Endothelial cell of umbilical vein (primary cell): ENCODE measurements around the gene GPRIN1. TPM values are rescaled to one million over a fixed set of nuclear protein-coding genes. Genes with fewer than 3 reads are reported as not detected.
A peak's percentile ranks its signal among the peaks of the same experiment; 100 is the strongest.

Experiments used
- BruUV-seq: library from RNA; stranded (reverse); fragments of 400-500 nt; replicated peaks from 2 replicates; lab custom pipeline; 2021; lab: Mats Ljungman, UMichigan
- CTCF ChIA-PET: fragments of 300-600, 350-600 bp; sonication (Branson Sonifier 250); formaldehyde crosslinking; loops from one replicate; lab custom pipeline; 2021; ENCODE audit warnings: antibody characterized with exemption, inconsistent platforms; lab: Charles Lee
- POLR2A ChIA-PET: fragments of 300-600, 350-600 bp; sonication (Branson Sonifier 250); formaldehyde crosslinking; loops from one replicate; lab custom pipeline; 2021; ENCODE audit warnings: antibody characterized with exemption, inconsistent platforms; lab: Charles Lee
- DNase-seq: peaks from one replicate; pipeline ENCODE4 v3.0.0-alpha.2; 2011; ENCODE audit warnings: low read depth, low spot score
- FAIRE-seq: peaks from 2 replicates; lab custom pipeline; 2011; peaks lifted over from hg19 to GRCh38; lab: Jason Lieb, UNC
- H2AFZ ChIP-seq: 2 replicates; pipeline ENCODE4 v1.6.0; 2012; ENCODE audit warnings: low read depth, low read length, control low read depth, inconsistent platforms
- H3K27ac ChIP-seq: 2 replicates; pipeline ENCODE4 v1.5.1; 2011; ENCODE audit warnings: low read depth, mild to moderate bottlenecking, control low read depth, low read length, moderate library complexity; ENCODE audit not compliant: insufficient read depth
- H3K27me3 ChIP-seq, 2 experiments: 2 replicates each; pipeline versions ENCODE4 v1.6.0 to v1.6.1; 2011; ENCODE audit warnings: low read length in 2 of 2, mixed read lengths in 1 of 2; ENCODE audit not compliant: control insufficient read depth in 2 of 2, insufficient read depth in 2 of 2
- H3K36me3 ChIP-seq, 2 experiments: 2 replicates in 1 of 2; 3 replicates in 1 of 2; pipeline ENCODE4 v1.5.1; 2011; ENCODE audit warnings: low read length in 2 of 2, mild to moderate bottlenecking in 1 of 2, moderate library complexity in 1 of 2; ENCODE audit not compliant: control insufficient read depth in 2 of 2, insufficient read depth in 2 of 2; ENCODE audit errors: extremely low read depth in 1 of 2
- H3K4me1 ChIP-seq: 3 replicates; pipeline ENCODE4 v1.5.1; 2011; ENCODE audit warnings: mild to moderate bottlenecking, low read length; ENCODE audit not compliant: control insufficient read depth, insufficient read depth; ENCODE audit errors: extremely low read depth
- H3K4me2 ChIP-seq: 2 replicates; pipeline ENCODE4 v1.6.1; 2011; ENCODE audit warnings: low read length, control low read depth, mixed read lengths; ENCODE audit not compliant: insufficient read depth
- H3K4me3 ChIP-seq, 3 experiments: fragments of 200-600 bp in 1 of 3; sonication (generic), shearing (Covaris generic) in 1 of 3; replicated peaks in 1 of 3; 2 replicates each; pipeline ENCODE4 v1.5.1; 2011 to 2016; ENCODE audit warnings: control low read depth in 3 of 3, low read length in 3 of 3, mild to moderate bottlenecking in 2 of 3, inconsistent platforms in 1 of 3, low read depth in 1 of 3, moderate library complexity in 1 of 3; ENCODE audit not compliant: insufficient read depth in 1 of 3
- H3K79me2 ChIP-seq: 2 replicates; pipeline ENCODE4 v1.6.0; 2012; ENCODE audit warnings: low read length, inconsistent platforms; ENCODE audit not compliant: control insufficient read depth, insufficient read depth
- H3K9ac ChIP-seq: replicated peaks from 2 replicates; pipeline ENCODE3; 2011; ENCODE audit warnings: low read length, control low read depth; ENCODE audit not compliant: insufficient read depth; ENCODE audit errors: extremely low read depth
- H3K9me1 ChIP-seq: replicated peaks from 3 replicates; pipeline ENCODE4 v1.6.0; 2011; ENCODE audit warnings: mild to moderate bottlenecking, low read length; ENCODE audit not compliant: control insufficient read depth, insufficient read depth; ENCODE audit errors: extremely low read depth
- H3K9me3 ChIP-seq: replicated peaks from 2 replicates; pipeline ENCODE4 v1.5.1; 2012; ENCODE audit warnings: low read length, inconsistent platforms; ENCODE audit not compliant: control insufficient read depth, insufficient read depth
- H4K20me1 ChIP-seq: replicated peaks from 2 replicates; pipeline ENCODE3; 2011; ENCODE audit warnings: mild to moderate bottlenecking, low read length; ENCODE audit not compliant: control insufficient read depth, insufficient read depth; ENCODE audit errors: extremely low read depth
- EZH2 ChIP-seq: IDR thresholded peaks from 2 replicates; pipeline ENCODE4 v1.6.1; 2012; ENCODE audit warnings: borderline replicate concordance, low read depth, mild to moderate bottlenecking, moderate library complexity, low read length, inconsistent platforms; ENCODE audit not compliant: severe bottlenecking
- FOS ChIP-seq: IDR thresholded peaks from 2 replicates; pipeline ENCODE4 v1.6.1; 2011; ENCODE audit warnings: mild to moderate bottlenecking, low read length, moderate library complexity, borderline replicate concordance; ENCODE audit not compliant: insufficient read depth
- GATA2 ChIP-seq: IDR thresholded peaks from 2 replicates; pipeline ENCODE4 v1.7.0; 2011; ENCODE audit warnings: low read depth, mild to moderate bottlenecking, moderate library complexity, mixed read lengths, low read length; ENCODE audit not compliant: insufficient read length, insufficient read depth
- JUN ChIP-seq: IDR thresholded peaks from 2 replicates; pipeline ENCODE4 v1.6.1; 2011; ENCODE audit warnings: borderline replicate concordance, low read depth; ENCODE audit not compliant: insufficient read length, insufficient read depth
- MYC ChIP-seq: IDR thresholded peaks from one replicate; pipeline ENCODE4 v1.6.1; 2011; ENCODE audit warnings: mild to moderate bottlenecking, low read depth, low read length
- POLR2A ChIP-seq: IDR thresholded peaks from 2 replicates; pipeline ENCODE4 v1.6.1; 2012; ENCODE audit warnings: low read depth, mild to moderate bottlenecking, control low read depth, low read length
- POLR2AphosphoS5 ChIP-seq: IDR thresholded peaks from 2 replicates; pipeline ENCODE4 v1.6.1; 2012; ENCODE audit warnings: low read depth, mild to moderate bottlenecking, control low read depth, low read length, moderate library complexity; ENCODE audit not compliant: insufficient read depth
- dilution Hi-C: fragments of 300-500 bp; cut with MboI; formaldehyde crosslinking; loops from one replicate; pipeline ENCODE4 v1.15.0; 2019; ENCODE audit warnings: low sequenced_read_pairs; ENCODE audit not compliant: extremely low pct_ligation_motif_present
- intact Hi-C: fragments of 100-400 bp; cut with micrococcal nuclease; formaldehyde crosslinking; loops from one replicate; pipeline ENCODE4 v1.10.0; 2022
- polyA plus RNA-seq, 4 experiments: library from polyadenylated mRNA; depleted of rRNA in 3 of 4; stranded (reverse) in 3 of 4; unstranded in 1 of 4; fragments of >200 nt; gene quantifications; 2 replicates each; pipeline versions ENCODE4 v1.2.1 to v1.2.3, GENCODE V29; 2011 to 2012; ENCODE audit warnings: missing spikeins in 1 of 4
- total RNA-seq: library from RNA; stranded (reverse); gene quantifications from 2 replicates; pipeline ENCODE4 v1.2.3, GENCODE V29; 2021
- TF ChIP-seq, protein P1 (sequence below), 2 donors: IDR thresholded peaks; 1 replicate in 1 of 2; 2 replicates in 1 of 2; pipeline ENCODE4 v1.5.1; 2011; ENCODE audit warnings: low read length in 2 of 2, mild to moderate bottlenecking in 2 of 2, moderate library complexity in 2 of 2, control low read depth in 1 of 2, inconsistent platforms in 1 of 2, low read depth in 1 of 2; ENCODE audit not compliant: insufficient read depth in 1 of 2; ENCODE audit errors: extremely low read depth in 1 of 2
- TF ChIP-seq, protein P2 (sequence below): IDR thresholded peaks from 2 replicates; pipeline ENCODE4 v1.6.1; 2011; ENCODE audit not compliant: insufficient read depth, insufficient read length

Gene GPRIN1
- total and polyA plus RNA-seq, 2 donors (not counting 3 experiments of a cell fraction or from before 2014, with no cell fraction given): 2.4 to 10.4 TPM

DNA sequence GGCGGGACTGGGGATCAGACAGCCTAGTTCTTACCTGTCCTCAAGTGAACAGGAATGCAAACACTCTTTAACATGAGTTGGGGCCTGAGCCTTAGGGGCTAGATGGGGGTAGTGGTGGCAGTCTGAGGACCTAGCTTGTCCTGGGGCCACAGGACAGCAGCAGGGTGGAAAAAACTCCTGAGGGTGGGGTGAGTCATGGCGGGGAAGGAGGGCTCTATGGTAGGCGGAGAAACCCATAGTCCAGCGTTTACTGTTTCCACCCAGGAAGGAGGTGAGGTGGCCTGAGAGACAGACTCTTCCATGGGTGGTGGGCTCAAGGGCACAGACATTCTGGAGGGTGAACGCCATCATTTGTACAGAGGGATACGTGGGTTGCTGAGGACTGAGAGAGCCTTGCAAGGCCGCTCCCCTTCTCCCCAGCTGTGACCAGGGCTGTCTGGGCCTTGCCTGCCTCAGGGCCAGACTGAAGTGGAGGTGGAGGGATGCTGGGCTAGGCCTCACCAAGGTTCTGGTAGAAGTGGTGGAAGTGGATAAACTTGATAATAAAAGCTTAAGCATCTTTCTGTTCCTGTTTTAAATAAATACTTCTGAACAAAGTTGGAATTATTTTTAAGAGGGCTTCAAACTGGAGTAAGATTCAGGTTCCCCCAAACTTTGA is 36.2 kb upstream of the GPRIN1 start:
- Histone ChIP-seq H2AFZ (peak overlapping the region; percentile 62), H4K20me1 (no peaks in the 10 kb centered on the region), H3K4me2 (no peak overlapping the region), H3K79me2 (peaks cover 9% of the 10 kb centered on the region), H3K36me3 (no peaks in the 10 kb centered on the region), H3K27ac (no peak overlapping the region), H3K9ac (no peak overlapping the region), H3K4me1 (peaks cover 12% of the 10 kb centered on the region), H3K4me3 (no peak overlapping the region), H3K9me1 (no peaks in the 10 kb centered on the region), H3K9me3 (no peaks in the 10 kb centered on the region), H3K27me3 (no peaks in the 10 kb centered on the region)
- TF ChIP-seq FOS: no peak
- TF ChIP-seq, protein P1, sequence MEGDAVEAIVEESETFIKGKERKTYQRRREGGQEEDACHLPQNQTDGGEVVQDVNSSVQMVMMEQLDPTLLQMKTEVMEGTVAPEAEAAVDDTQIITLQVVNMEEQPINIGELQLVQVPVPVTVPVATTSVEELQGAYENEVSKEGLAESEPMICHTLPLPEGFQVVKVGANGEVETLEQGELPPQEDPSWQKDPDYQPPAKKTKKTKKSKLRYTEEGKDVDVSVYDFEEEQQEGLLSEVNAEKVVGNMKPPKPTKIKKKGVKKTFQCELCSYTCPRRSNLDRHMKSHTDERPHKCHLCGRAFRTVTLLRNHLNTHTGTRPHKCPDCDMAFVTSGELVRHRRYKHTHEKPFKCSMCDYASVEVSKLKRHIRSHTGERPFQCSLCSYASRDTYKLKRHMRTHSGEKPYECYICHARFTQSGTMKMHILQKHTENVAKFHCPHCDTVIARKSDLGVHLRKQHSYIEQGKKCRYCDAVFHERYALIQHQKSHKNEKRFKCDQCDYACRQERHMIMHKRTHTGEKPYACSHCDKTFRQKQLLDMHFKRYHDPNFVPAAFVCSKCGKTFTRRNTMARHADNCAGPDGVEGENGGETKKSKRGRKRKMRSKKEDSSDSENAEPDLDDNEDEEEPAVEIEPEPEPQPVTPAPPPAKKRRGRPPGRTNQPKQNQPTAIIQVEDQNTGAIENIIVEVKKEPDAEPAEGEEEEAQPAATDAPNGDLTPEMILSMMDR (IDR thresholded peaks at IDR 0.05; ENCODE audit: extremely low read depth in 1 of 2, insufficient read depth in 1 of 2, low read depth in 1 of 2, low read length in 2 of 2): no peak
- TF ChIP-seq MYC: no peak
- TF ChIP-seq POLR2A: no peak
- no peak for TF ChIP-seq GATA2
- TF ChIP-seq, protein P2, sequence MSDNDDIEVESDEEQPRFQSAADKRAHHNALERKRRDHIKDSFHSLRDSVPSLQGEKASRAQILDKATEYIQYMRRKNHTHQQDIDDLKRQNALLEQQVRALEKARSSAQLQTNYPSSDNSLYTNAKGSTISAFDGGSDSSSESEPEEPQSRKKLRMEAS: no peak
- no peak for TF ChIP-seq JUN
- TF ChIP-seq EZH2: no peak
- TF ChIP-seq POLR2AphosphoS5: no peak
- POLR2A ChIA-PET: interaction anchor here (0.6 to 0.9 kb wide), 2 partner anchors 11 to 109 kb away, joined by 4 read pairs; partner anchors contain the start of gene RNF44
- dilution Hi-C loops (no loop called here), intact Hi-C loops (loop anchor here (1.0 to 2.0 kb wide), 2 partner anchors 16 to 27 kb away; partner anchors contain the start of genes EIF4E1B and SNCB)
- FAIRE-seq (no peak), DNase-seq (no peak)
- CTCF ChIA-PET: interaction anchor here (1.2 to 2.4 kb wide), 9 partner anchors 12 to 916 kb away, joined by 4 to 20 read pairs (median 6); partner anchors contain the start of genes EIF4E1B and SNCB
- no TSS peak for BruUV-seq
